Measurements from ENCODE around the gene RAB33B.

DNA sequence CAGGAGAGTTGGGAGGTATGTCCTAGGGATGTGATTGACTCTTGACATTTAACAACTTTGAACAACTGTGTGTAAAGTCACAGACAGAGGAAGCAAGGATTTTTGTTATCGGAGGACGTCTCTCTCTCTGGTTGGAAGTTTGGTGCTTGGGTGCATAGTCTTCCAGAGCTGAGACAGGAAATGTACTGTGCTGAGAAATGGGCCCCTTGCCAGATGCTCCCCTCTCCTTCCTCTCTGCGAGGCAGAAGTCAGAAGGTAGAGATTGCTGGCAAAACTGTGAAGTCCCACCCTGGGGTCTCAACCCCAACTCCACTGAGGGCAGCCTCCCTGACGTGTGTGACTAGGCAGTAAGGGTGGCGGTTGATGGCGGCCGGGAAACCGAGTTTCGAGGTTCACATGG lies 52.9 kb downstream of the RAB33B start:
- no peak for TF ChIP-seq CREB1 (IDR thresholded peaks at IDR 0.05; ENCODE audit: low read depth)
- no peak for TF ChIP-seq POLR2A (IDR thresholded peaks at IDR 0.05; ENCODE audit: low read depth, low read length)

Measured in GM12878 (cell line).